Astrocyte of the spinal cord (primary cell): Measurements from ENCODE around the gene ARRB1.

Source experiments
- DNase-seq: peaks from one replicate; pipeline ENCODE4 v3.0.0; 2011; ENCODE audit warnings: low read depth, low spot score
- H3K4me3 ChIP-seq: 2 replicates; pipeline ENCODE4 v1.5.1; 2011; ENCODE audit warnings: low read depth, mild to moderate bottlenecking, low read length, moderate library complexity
- in situ Hi-C: cut with HindIII; loops from 2 replicates; pipeline ENCODE4 v1.10.0; 2017; ENCODE audit warnings: low sequenced_read_pairs
- TF ChIP-seq, protein P1 (sequence below): IDR thresholded peaks from 2 replicates; pipeline ENCODE4 v1.5.1; 2012; ENCODE audit warnings: low read depth, mild to moderate bottlenecking, low read length, inconsistent platforms

The ARRB1 gene

DNA sequence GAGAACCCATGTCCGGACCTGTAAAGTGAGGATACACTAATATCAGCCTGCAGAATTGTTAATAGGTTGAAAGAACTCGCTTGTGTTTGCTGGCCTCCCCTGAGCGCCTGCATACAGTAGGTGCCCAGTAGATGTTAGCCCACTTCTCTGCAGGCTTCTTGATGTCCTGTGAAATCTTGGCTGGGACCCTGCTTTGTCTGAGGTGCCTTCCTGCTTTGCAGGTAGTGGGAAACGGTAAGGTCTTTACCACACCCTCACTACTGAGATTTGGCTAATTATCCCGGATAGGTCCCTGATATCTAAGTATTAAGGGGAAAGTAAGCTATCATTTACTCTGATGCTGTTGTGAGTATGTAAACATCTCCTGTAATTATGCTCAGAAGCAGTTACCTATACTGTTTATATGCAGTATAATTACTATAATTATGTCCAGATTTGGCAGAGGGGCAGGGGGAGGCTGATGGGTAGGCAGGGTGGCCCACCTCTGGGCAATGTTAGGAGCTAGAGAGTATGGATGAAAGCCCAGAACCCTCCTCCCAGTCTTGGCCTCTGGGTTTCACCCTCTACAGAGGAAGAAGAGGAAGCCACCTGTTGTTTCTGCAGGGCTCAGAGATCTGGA, 1.2 kb upstream of the ARRB1 start:
- H3K4me3 ChIP-seq, result no peak overlapping the region
- no peak for DNase-seq
- TF ChIP-seq, protein P1, sequence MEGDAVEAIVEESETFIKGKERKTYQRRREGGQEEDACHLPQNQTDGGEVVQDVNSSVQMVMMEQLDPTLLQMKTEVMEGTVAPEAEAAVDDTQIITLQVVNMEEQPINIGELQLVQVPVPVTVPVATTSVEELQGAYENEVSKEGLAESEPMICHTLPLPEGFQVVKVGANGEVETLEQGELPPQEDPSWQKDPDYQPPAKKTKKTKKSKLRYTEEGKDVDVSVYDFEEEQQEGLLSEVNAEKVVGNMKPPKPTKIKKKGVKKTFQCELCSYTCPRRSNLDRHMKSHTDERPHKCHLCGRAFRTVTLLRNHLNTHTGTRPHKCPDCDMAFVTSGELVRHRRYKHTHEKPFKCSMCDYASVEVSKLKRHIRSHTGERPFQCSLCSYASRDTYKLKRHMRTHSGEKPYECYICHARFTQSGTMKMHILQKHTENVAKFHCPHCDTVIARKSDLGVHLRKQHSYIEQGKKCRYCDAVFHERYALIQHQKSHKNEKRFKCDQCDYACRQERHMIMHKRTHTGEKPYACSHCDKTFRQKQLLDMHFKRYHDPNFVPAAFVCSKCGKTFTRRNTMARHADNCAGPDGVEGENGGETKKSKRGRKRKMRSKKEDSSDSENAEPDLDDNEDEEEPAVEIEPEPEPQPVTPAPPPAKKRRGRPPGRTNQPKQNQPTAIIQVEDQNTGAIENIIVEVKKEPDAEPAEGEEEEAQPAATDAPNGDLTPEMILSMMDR, result no peak
- in situ Hi-C loops, result no loop called here

DNA sequence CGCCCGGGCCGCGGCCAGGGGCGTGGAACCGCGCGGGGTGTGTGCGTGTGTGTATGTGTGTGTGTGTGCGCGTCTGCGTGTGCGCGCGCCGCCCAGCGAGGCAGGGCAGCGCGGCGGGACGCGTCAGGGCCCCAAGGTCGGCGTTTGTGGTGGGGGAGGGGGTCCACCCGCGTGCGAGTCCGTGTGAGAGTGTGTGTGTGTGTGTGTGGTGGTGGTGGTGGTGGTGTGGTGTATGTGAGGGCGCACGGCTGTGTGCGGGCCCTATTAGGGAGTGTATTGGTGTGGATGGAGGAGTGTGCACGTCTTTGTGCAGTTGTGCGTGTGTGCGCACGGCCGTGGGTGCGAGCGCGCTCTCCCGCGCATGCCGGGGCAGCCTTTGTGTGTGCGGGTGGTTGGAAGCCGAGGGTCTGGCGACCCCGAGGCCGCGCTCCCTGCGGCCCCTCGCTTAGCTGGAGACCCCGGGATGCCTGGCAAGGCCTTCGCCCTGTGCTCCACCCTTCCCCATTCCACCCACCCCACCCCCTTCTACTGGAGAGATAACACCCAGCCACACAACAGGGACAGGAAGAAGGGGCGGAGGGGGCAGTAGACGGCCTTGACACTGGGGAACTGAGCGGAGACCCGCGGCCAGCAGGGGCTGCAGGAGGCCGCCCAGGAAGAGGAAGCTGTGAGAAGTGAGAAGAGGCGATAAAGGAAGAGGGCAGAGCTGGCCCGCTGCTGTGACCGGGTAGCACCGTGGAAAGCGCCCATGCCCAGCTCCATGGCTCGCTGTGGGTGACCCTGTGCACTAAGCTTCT, 528 bp upstream of the ARRB1 start:
- TF ChIP-seq, protein P1, result no peak
- H3K4me3 ChIP-seq, result peak overlapping the region; percentile 42
- no peak for DNase-seq
- in situ Hi-C loops, result no loop called here

GRCh38 chr11:75350743-75351540, 519 bp downstream of the ARRB1 start:
- in situ Hi-C loops, result no loop called here
- no peak for DNase-seq
- TF ChIP-seq, protein P1, result no peak
- H3K4me3 ChIP-seq, result peak overlapping the region; percentile 42

- in situ Hi-C loops, result no loop called here
- TF ChIP-seq, protein P1, result no peak
- no peak for DNase-seq
- H3K4me3 ChIP-seq, result no peak overlapping the region
Observed at GRCh38 chr11:75350122-75350742, 1.2 kb downstream of the ARRB1 start.

DNA sequence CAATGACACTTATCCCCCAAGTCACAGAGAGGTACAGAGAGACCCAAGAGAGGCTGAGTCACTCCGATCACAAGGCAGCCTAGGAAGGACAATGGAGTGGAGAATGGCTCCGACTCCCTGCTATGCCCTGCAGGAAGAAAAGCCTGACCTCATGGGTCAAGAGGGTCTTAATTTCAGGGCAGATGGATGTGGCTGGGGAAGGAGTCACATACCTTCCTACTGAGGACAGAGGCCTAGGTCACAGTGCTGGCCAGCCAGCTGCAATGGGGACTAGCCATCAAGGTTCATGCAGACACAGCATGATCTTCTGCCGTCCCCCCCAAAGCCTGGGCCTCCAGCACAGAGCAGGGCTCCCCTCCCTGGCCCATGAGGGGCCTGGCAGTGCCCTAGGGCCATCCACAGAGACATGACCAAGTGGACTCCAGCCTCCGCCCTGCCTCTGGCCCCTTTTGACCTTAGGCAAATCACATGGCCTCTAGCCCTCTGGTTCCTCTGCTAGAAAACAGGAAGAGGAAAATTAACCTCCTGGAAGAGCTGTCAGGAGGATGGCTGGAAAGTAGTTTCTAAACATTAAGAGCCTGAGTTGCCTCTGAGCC, 1.8 kb downstream of the ARRB1 start:
- TF ChIP-seq, protein P1, result no peak
- no peak overlapping the region for H3K4me3 ChIP-seq
- DNase-seq, result no peak
- in situ Hi-C loops, result no loop called here
